ENCODE measurements around the gene PTGR3.

DNA sequence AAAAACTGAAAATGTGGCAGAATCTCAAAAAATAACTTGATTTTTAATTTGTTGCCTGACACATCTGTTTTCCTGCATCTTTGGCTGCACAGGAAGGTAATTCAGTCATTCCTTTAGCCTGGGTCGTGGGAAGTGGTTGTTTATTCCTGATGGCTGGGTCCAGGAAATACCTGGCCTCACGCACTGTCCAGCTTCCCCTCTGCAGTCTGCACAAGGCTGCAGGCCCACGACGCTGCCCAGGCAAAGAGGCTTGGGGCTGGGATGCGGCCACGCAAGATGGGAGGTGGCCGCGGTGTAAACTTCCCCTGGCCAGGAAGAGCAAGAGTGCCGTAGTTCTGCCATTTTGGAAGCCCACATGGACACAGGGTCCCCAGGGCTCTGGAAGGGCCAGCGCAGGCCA is 29.8 kb upstream of the PTGR3 start:
- TF ChIP-seq, protein P1, sequence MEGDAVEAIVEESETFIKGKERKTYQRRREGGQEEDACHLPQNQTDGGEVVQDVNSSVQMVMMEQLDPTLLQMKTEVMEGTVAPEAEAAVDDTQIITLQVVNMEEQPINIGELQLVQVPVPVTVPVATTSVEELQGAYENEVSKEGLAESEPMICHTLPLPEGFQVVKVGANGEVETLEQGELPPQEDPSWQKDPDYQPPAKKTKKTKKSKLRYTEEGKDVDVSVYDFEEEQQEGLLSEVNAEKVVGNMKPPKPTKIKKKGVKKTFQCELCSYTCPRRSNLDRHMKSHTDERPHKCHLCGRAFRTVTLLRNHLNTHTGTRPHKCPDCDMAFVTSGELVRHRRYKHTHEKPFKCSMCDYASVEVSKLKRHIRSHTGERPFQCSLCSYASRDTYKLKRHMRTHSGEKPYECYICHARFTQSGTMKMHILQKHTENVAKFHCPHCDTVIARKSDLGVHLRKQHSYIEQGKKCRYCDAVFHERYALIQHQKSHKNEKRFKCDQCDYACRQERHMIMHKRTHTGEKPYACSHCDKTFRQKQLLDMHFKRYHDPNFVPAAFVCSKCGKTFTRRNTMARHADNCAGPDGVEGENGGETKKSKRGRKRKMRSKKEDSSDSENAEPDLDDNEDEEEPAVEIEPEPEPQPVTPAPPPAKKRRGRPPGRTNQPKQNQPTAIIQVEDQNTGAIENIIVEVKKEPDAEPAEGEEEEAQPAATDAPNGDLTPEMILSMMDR (IDR thresholded peaks at IDR 0.05): no peak
- no peak for TF ChIP-seq POLR2A (IDR thresholded peaks at IDR 0.05)

Measured in uterus (tissue), 2 donors.